Endodermal cell (in vitro differentiated cells): ENCODE measurements around the gene MROH8. TPM values are rescaled to one million over a fixed set of nuclear protein-coding genes. Genes with fewer than 3 reads are reported as not detected.

Source experiments
- DNase-seq: peaks from one replicate; pipeline ENCODE4 v3.0.0-alpha.2; 2017
- H3K27ac ChIP-seq: 2 replicates; pipeline ENCODE4 v1.5.1; 2013; ENCODE audit warnings: mild to moderate bottlenecking, low read depth, low read length, moderate library complexity
- H3K27me3 ChIP-seq: 2 replicates; pipeline ENCODE4 v1.6.1; 2013; ENCODE audit warnings: mild to moderate bottlenecking, low read length, moderate library complexity; ENCODE audit not compliant: insufficient read depth, control insufficient read depth, poor library complexity, severe bottlenecking
- H3K36me3 ChIP-seq: 2 replicates; pipeline ENCODE4 v1.7.0; 2013; ENCODE audit warnings: mild to moderate bottlenecking, low read length, moderate library complexity; ENCODE audit not compliant: control insufficient read depth, insufficient read depth
- H3K4me1 ChIP-seq: one replicate; pipeline ENCODE4 v1.7.0; 2013; ENCODE audit warnings: low read length; ENCODE audit not compliant: control insufficient read depth, insufficient read depth
- H3K4me3 ChIP-seq: 2 replicates; pipeline ENCODE4 v1.5.1; 2013; ENCODE audit warnings: mild to moderate bottlenecking, low read length, moderate library complexity
- H3K9ac ChIP-seq: 2 replicates; pipeline ENCODE4 v1.6.1; 2013; ENCODE audit warnings: mild to moderate bottlenecking, low read length, moderate library complexity; ENCODE audit not compliant: poor library complexity, severe bottlenecking; ENCODE audit errors: extremely low read depth
- H3K9me3 ChIP-seq: 2 replicates; pipeline ENCODE4 v1.6.1; 2013; ENCODE audit warnings: mild to moderate bottlenecking, low read length, moderate library complexity; ENCODE audit not compliant: control insufficient read depth
- H3K27ac Mint-ChIP-seq: 2 replicates; pipeline ENCODE4 v1.8.0; 2020; ENCODE audit warnings: mixed read lengths
- H3K27me3 Mint-ChIP-seq: 2 replicates; pipeline ENCODE4 v1.8.0; 2021; ENCODE audit warnings: mild to moderate bottlenecking, mixed read lengths; ENCODE audit not compliant: insufficient read depth
- H3K36me3 Mint-ChIP-seq: 2 replicates; pipeline ENCODE4 v1.8.0; 2020; ENCODE audit warnings: low read depth, mixed read lengths
- H3K4me1 Mint-ChIP-seq: 2 replicates; pipeline ENCODE4 v1.8.0; 2020; ENCODE audit warnings: mixed read lengths
- H3K4me3 Mint-ChIP-seq: 2 replicates; pipeline ENCODE4 v1.8.0; 2020; ENCODE audit warnings: mild to moderate bottlenecking, moderate library complexity, mixed read lengths
- H3K9me3 Mint-ChIP-seq: 2 replicates; pipeline ENCODE4 v1.8.0; 2020; ENCODE audit warnings: mild to moderate bottlenecking, mixed read lengths
- CTCF ChIP-seq: fragments of 200-600 bp; sonication (generic); conservative IDR thresholded peaks from 2 replicates; pipeline ENCODE4 v1.5.0; 2021; ENCODE audit warnings: antibody characterized with exemption, mild to moderate bottlenecking
- WGBS, 2 experiments: methylation state at CpG; one replicate each; pipeline versions ENCODE4 v1.1.5 to v1.1.7; 2013; ENCODE audit warnings: missing lambda C conversion rate in 2 of 2, mixed read lengths in 1 of 2; ENCODE audit not compliant: insufficient coverage in 1 of 2, insufficient read length in 1 of 2; 5-methylcytosine and 5-hydroxymethylcytosine counted together
- long read RNA-seq, 4 experiments: library from polyadenylated mRNA in 2 of 4; library from RNA in 1 of 4; library from capped mRNA in 1 of 4; stranded (forward) in 3 of 4; unstranded in 1 of 4; transcript quantifications; one replicate each; pipeline ENCODE4 v2.0.0, GENCODE V29; 2020 to 2021; ENCODE audit warnings: inconsistent platforms in 1 of 4
- polyA plus RNA-seq, 2 experiments: library from polyadenylated mRNA; stranded (reverse); fragments of 50-300 nt; gene quantifications; one replicate each; pipeline ENCODE4 v1.2.3, GENCODE V29; 2013
- total RNA-seq, 2 donors: library from RNA; stranded (reverse); fragmentation: NEBNext Ultra II Directional in 1 of 2; extraction: Animal tissue kit (Norgen Biotek cat#: 25700) in 1 of 2; gene quantifications; 2 replicates in 1 of 2; 3 replicates in 1 of 2; pipeline ENCODE4 v1.2.1, GENCODE V29; 2021

Gene MROH8
- 1 to 10 TPM; 1.8 to 2.8 TPM for total RNA-seq
- polyA plus RNA-seq (2013, experiment 1 of 2) = 4.3 TPM
- 5.7 TPM for polyA plus RNA-seq (2013, experiment 2 of 2)
- long read RNA-seq, experiment 1, partial matches to known transcripts = 0 of 3 reads
- long read RNA-seq, experiment 1, other reads (novel, unspliced or antisense) = 3 of 3 reads
- long read RNA-seq, experiment 2, partial matches to known transcripts = 0 of 4 reads
- long read RNA-seq, experiment 2, other reads (novel, unspliced or antisense) = 3 of 4 reads
- long read RNA-seq, experiment 3, partial matches to known transcripts = 0 of 2 reads
- long read RNA-seq, experiment 3, other reads (novel, unspliced or antisense) = 1 of 2 reads
- long read RNA-seq, experiment 4, partial matches to known transcripts = 0 of 2 reads
- long read RNA-seq, experiment 4, other reads (novel, unspliced or antisense) = 2 of 2 reads

DNA sequence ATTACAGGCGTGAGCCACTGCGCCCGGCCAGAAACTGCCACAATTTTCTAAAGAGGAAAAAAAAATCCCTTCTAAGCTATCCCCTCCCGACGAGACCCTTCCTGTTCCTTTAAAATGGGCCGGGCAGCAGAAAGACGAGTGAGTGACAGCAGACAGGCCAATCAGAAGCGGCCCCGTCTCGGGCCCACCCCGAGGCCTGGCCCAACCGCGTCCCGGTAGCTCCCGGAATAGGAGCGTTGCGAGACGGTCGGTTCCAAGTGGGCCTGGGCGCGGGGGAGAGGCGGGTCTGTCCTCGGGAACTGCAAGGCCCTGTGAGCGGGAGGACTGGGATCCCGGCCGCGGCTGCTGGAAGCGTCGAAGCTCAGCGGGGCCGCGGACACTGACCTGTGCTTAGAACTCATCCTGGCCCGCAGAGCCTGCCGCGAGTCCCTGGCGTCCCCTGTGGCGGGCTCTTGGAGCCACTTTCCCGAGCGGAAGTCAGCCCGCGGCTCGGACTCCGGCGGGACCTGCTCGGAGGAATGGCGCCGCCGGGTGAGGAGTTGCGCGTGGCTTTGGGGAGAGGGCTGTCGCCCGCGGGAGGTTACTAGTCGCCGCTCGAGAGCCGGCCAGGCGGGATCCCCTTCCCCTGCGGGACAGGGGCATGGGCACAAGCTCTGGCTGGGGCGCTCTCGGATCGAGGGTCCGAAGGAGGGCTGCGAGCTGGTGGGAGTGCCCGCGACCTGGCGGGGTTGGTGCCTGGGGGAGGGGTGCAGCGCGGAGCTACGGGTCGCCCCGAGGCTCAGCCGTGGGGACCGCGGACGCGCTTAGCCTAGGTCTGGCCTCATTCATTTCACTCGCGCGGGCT is at the start of gene MROH8, which contains the start of gene RPN2:
Gene MROH8 (minus strand): TSS at position 710 of the 844 bp plus-strand sequence.
Gene RPN2 (plus strand): TSS at position 492 of the 844 bp plus-strand sequence. CDS start 27 bp downstream, at position 519.
- peaks cover 10% of the 10 kb centered on the region for H3K4me1 Mint-ChIP-seq

GRCh38 chr20:37228656-37229055 is 49.3 kb upstream of the MROH8 start:
- H3K27ac Mint-ChIP-seq = peak overlapping the region; percentile 52

More for the DNA sequence above, at the start of gene MROH8, which contains the start of gene RPN2:
- no peaks in the 10 kb centered on the region for H3K27me3 ChIP-seq
- no peaks in the 10 kb centered on the region for H3K9me3 ChIP-seq
- Mint-ChIP-seq H3K27me3 (no peaks in the 10 kb centered on the region), H3K36me3 (peaks cover 16% of the 10 kb centered on the region), H3K9me3 (no peaks in the 10 kb centered on the region), H3K4me3 (peak within 1 kb of the TSS; percentile 93), H3K27ac (peak within 1 kb of the TSS; percentile 98)
- no peaks in the 10 kb centered on the region for H3K4me1 ChIP-seq
- peak within 1 kb of the TSS; percentile 100 for H3K27ac ChIP-seq
- peaks cover 16% of the 10 kb centered on the region for H3K36me3 ChIP-seq
- H3K9ac ChIP-seq = peak within 1 kb of the TSS; percentile 94
- TF ChIP-seq CTCF = no peak
- peak within 1 kb of the TSS; percentile 97 for H3K4me3 ChIP-seq
- WGBS, 2 experiments = 0% methylated on average over 32 to 80 of the region's 80 CpGs
- DNase-seq = peak; percentile 99

More at GRCh38 chr20:37228656-37229055, 49.3 kb upstream of the MROH8 start:
- H3K27me3 Mint-ChIP-seq = no peaks in the 10 kb centered on the region
- Histone ChIP-seq H3K9me3 (no peaks in the 10 kb centered on the region), H3K36me3 (peaks cover 99% of the 10 kb centered on the region), H3K27me3 (no peaks in the 10 kb centered on the region), H3K27ac (peak overlapping the region; percentile 83), H3K4me3 (no peak overlapping the region), H3K9ac (no peak overlapping the region), H3K4me1 (no peaks in the 10 kb centered on the region)
- no peaks in the 10 kb centered on the region for H3K9me3 Mint-ChIP-seq
- peaks cover 94% of the 10 kb centered on the region for H3K36me3 Mint-ChIP-seq
- WGBS, 2 experiments = 96 to 100% methylated on average over 3 to 5 of the region's 5 CpGs
- no peak for TF ChIP-seq CTCF
- DNase-seq = no peak
- H3K4me1 Mint-ChIP-seq = peaks cover 8% of the 10 kb centered on the region
- H3K4me3 Mint-ChIP-seq = no peak overlapping the region
